ENCODE measurements around the gene ARHGEF4.

ARHGEF4 gene

GRCh38 chr2:131039535-131039907, 202.8 kb downstream of the ARHGEF4 start:
- Histone ChIP-seq H2AK5ac (ENCODE audit: low read length) (no peak overlapping the region), H3K27ac (ENCODE audit: low read depth, low read length) (no peak overlapping the region), H3K79me2 (ENCODE audit: control insufficient read depth, insufficient read depth, low read length, poor library complexity) (no peaks in the 10 kb centered on the region), H3K18ac (ENCODE audit: low read length) (no peak overlapping the region), H3K9me3 (ENCODE audit: insufficient read depth, low read depth, low read length) (peaks cover 3% of the 10 kb centered on the region), H3K4me1 (ENCODE audit: control insufficient read depth in 1 of 2, insufficient read depth in 2 of 2, low read length in 2 of 2) (peaks cover 9 to 19% of the 10 kb centered on the region in 2 experiments), H3K23ac (ENCODE audit: low read length) (no peak overlapping the region), H3K36me3 (ENCODE audit: control insufficient read depth in 1 of 2, insufficient read depth in 2 of 2, low read length in 2 of 2) (peaks cover 0 to 2% of the 10 kb centered on the region in 2 experiments), H2BK12ac (ENCODE audit: low read length) (no peak overlapping the region), H3K14ac (ENCODE audit: low read length) (no peak overlapping the region), H3K4me2 (ENCODE audit: low read length) (no peak overlapping the region), H4K12ac (ENCODE audit: low read depth, low read length) (no peak overlapping the region), H3K27me3 (ENCODE audit: insufficient read depth, low read length) (no peaks in the 10 kb centered on the region), H3K4ac (ENCODE audit: low read depth, low read length) (no peak overlapping the region), H3K79me1 (ENCODE audit: low read length) (peaks cover 2% of the 10 kb centered on the region), H3K4me3 (ENCODE audit: low read depth, low read length) (no peak overlapping the region), H2BK5ac (ENCODE audit: low read depth, low read length, poor library complexity) (no peak overlapping the region), H4K91ac (ENCODE audit: low read depth, low read length) (no peak overlapping the region), H4K8ac (ENCODE audit: low read depth, low read length) (no peak overlapping the region), H2BK120ac (ENCODE audit: insufficient read depth, low read length, poor library complexity) (no peak overlapping the region), H3K9ac (ENCODE audit: low read length) (no peak overlapping the region), H2AFZ (ENCODE audit: insufficient read depth, low read length, poor library complexity) (no peak overlapping the region)
- no CpG with 5 or more reads among the region's 23 CpGs for WGBS (ENCODE audit: extremely low coverage, insufficient coverage, insufficient read length)
- DNase-seq, result no peak

DNA sequence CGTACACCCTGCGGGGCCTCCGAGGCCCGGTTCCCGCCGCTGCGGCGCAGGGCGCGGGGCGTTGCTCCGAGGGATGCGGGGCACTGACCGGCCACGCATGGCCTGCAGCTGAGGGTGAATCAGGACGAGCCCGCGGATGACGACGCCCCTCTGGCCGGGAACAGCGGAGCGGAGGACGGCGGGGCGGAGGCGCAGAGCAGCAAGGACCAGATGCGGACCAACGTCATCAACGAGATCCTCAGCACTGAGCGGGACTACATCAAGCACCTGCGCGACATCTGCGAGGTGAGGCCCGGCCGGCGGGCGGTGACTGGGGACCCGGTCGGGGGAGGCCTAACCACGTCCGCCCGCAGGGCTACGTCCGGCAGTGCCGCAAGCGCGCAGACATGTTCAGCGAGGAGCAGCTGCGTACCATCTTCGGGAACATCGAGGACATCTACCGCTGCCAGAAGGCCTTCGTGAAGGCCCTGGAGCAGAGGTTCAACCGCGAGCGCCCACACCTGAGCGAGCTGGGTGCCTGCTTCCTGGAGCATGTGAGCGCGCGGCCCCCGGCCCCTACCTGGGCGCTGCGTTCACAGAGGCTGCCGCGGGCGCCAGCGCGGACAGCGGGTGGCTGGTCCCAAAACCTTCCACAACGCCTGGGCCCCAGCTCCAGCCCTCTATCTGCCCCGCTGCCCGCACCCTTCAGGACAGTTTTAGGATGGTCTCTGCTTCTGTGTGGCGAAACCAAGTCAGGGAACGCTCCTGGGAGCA, 203.4 kb downstream of the ARHGEF4 start:
- Histone ChIP-seq H2AK5ac (ENCODE audit: low read length) (no peak overlapping the region), H3K27me3 (ENCODE audit: insufficient read depth, low read length) (no peaks in the 10 kb centered on the region), H3K4ac (ENCODE audit: low read depth, low read length) (no peak overlapping the region), H4K91ac (ENCODE audit: low read depth, low read length) (no peak overlapping the region), H4K12ac (ENCODE audit: low read depth, low read length) (no peak overlapping the region), H3K9ac (ENCODE audit: low read length) (no peak overlapping the region), H3K27ac (ENCODE audit: low read depth, low read length) (no peak overlapping the region), H4K8ac (ENCODE audit: low read depth, low read length) (no peak overlapping the region), H2BK12ac (ENCODE audit: low read length) (no peak overlapping the region), H3K79me1 (ENCODE audit: low read length) (peaks cover 2% of the 10 kb centered on the region), H3K14ac (ENCODE audit: low read length) (no peak overlapping the region), H3K18ac (ENCODE audit: low read length) (no peak overlapping the region), H2BK5ac (ENCODE audit: low read depth, low read length, poor library complexity) (no peak overlapping the region), H3K4me2 (ENCODE audit: low read length) (no peak overlapping the region), H3K36me3 (ENCODE audit: control insufficient read depth in 1 of 2, insufficient read depth in 2 of 2, low read length in 2 of 2) (peaks cover 0 to 2% of the 10 kb centered on the region in 2 experiments), H3K23ac (ENCODE audit: low read length) (no peak overlapping the region), H2AFZ (ENCODE audit: insufficient read depth, low read length, poor library complexity) (no peak overlapping the region), H2BK120ac (ENCODE audit: insufficient read depth, low read length, poor library complexity) (no peak overlapping the region), H3K9me3 (ENCODE audit: insufficient read depth, low read depth, low read length) (peaks cover 3% of the 10 kb centered on the region), H3K4me1 (ENCODE audit: control insufficient read depth in 1 of 2, insufficient read depth in 2 of 2, low read length in 2 of 2) (peaks cover 7 to 17% of the 10 kb centered on the region in 2 experiments), H3K79me2 (ENCODE audit: control insufficient read depth, insufficient read depth, low read length, poor library complexity) (no peaks in the 10 kb centered on the region), H3K4me3 (ENCODE audit: low read depth, low read length) (no peak overlapping the region)
- no peak for DNase-seq
- no CpG with 5 or more reads among the region's 75 CpGs for WGBS (ENCODE audit: extremely low coverage, insufficient coverage, insufficient read length)

DNA sequence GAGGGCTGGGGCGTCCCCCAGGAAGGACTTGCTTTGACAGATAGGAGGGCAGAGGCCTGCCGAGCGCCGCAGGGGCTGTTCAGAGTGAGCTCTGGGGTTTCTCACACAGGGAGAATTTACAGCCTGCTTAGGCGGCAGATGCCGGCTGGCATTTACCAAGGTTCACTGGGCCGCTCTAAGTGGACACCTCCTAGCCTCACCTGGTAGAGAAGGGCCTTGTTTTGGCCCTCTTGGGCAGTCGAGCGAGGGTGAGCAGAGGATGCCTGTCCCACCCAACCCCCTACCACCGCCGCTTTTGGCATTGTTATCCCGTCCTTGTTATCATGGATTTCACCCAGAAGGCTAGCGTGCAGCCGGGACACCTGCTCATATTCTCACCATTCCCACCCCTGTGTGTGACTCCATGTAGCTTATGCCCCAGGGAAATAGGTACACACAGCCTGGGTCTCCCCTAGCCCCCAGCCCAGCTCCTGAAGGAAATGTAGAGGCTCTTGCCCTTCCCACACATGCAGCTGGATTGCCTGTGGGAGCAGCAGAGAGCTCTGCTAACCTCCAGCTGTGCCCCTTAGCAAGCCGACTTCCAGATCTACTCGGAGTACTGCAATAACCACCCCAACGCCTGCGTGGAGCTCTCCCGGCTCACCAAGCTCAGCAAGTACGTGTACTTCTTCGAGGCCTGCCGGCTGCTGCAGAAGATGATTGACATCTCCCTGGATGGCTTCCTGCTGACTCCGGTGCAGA, 204.1 kb downstream of the ARHGEF4 start:
- H3K4me3 ChIP-seq (ENCODE audit: low read depth, low read length), result no peak overlapping the region

GRCh38 chr2:131041402-131042147, 204.9 kb downstream of the ARHGEF4 start:
- Histone ChIP-seq H3K27me3 (ENCODE audit: insufficient read depth, low read length) (no peaks in the 10 kb centered on the region), H3K4me1 (ENCODE audit: control insufficient read depth in 1 of 2, insufficient read depth in 2 of 2, low read length in 2 of 2) (peaks cover 4 to 11% of the 10 kb centered on the region in 2 experiments), H3K23ac (ENCODE audit: low read length) (no peak overlapping the region)

More for the DNA sequence above, 204.1 kb downstream of the ARHGEF4 start:
- H2BK12ac ChIP-seq (ENCODE audit: low read length), result no peak overlapping the region
- H4K12ac ChIP-seq (ENCODE audit: low read depth, low read length), result no peak overlapping the region
- H2BK5ac ChIP-seq (ENCODE audit: low read depth, low read length, poor library complexity), result no peak overlapping the region
- no peak overlapping the region for H3K23ac ChIP-seq (ENCODE audit: low read length)
- no peak overlapping the region for H3K4ac ChIP-seq (ENCODE audit: low read depth, low read length)
- H3K18ac ChIP-seq (ENCODE audit: low read length), result peak overlapping the region; percentile 7
- no peak overlapping the region for H3K14ac ChIP-seq (ENCODE audit: low read length)
- no peaks in the 10 kb centered on the region for H3K79me1 ChIP-seq (ENCODE audit: low read length)
- H2BK120ac ChIP-seq (ENCODE audit: insufficient read depth, low read length, poor library complexity), result no peak overlapping the region
- H4K8ac ChIP-seq (ENCODE audit: low read depth, low read length), result no peak overlapping the region
- H3K27ac ChIP-seq (ENCODE audit: low read depth, low read length), result no peak overlapping the region
- H3K79me2 ChIP-seq (ENCODE audit: control insufficient read depth, insufficient read depth, low read length, poor library complexity), result no peaks in the 10 kb centered on the region
- no peak overlapping the region for H2AFZ ChIP-seq (ENCODE audit: insufficient read depth, low read length, poor library complexity)
- no peak overlapping the region for H3K9ac ChIP-seq (ENCODE audit: low read length)
- H3K9me3 ChIP-seq (ENCODE audit: insufficient read depth, low read depth, low read length), result peaks cover 3% of the 10 kb centered on the region
- peaks cover 4 to 11% of the 10 kb centered on the region in 2 experiments for H3K4me1 ChIP-seq (ENCODE audit: control insufficient read depth in 1 of 2, insufficient read depth in 2 of 2, low read length in 2 of 2)
- no peak for DNase-seq
- H3K4me2 ChIP-seq (ENCODE audit: low read length), result no peak overlapping the region
- H4K91ac ChIP-seq (ENCODE audit: low read depth, low read length), result no peak overlapping the region
- H3K36me3 ChIP-seq (ENCODE audit: control insufficient read depth in 1 of 2, insufficient read depth in 2 of 2, low read length in 2 of 2), result peaks cover 0 to 2% of the 10 kb centered on the region in 2 experiments
- H3K27me3 ChIP-seq (ENCODE audit: insufficient read depth, low read length), result no peaks in the 10 kb centered on the region
- H2AK5ac ChIP-seq (ENCODE audit: low read length), result no peak overlapping the region
- no CpG with 5 or more reads among the region's 23 CpGs for WGBS (ENCODE audit: extremely low coverage, insufficient coverage, insufficient read length)

More at GRCh38 chr2:131041402-131042147, 204.9 kb downstream of the ARHGEF4 start:
- no peak overlapping the region for H2BK5ac ChIP-seq (ENCODE audit: low read depth, low read length, poor library complexity)
- H3K79me1 ChIP-seq (ENCODE audit: low read length), result no peaks in the 10 kb centered on the region
- no peak overlapping the region for H3K9ac ChIP-seq (ENCODE audit: low read length)
- peaks cover 3% of the 10 kb centered on the region for H3K9me3 ChIP-seq (ENCODE audit: insufficient read depth, low read depth, low read length)
- DNase-seq, result no peak
- peaks cover 5 to 7% of the 10 kb centered on the region in 2 experiments for H3K36me3 ChIP-seq (ENCODE audit: control insufficient read depth in 1 of 2, insufficient read depth in 2 of 2, low read length in 2 of 2)
- peak overlapping the region; percentile 7 for H3K18ac ChIP-seq (ENCODE audit: low read length)
- no peak overlapping the region for H4K12ac ChIP-seq (ENCODE audit: low read depth, low read length)
- no CpG with 5 or more reads among the region's 14 CpGs for WGBS (ENCODE audit: extremely low coverage, insufficient coverage, insufficient read length)
- no peak overlapping the region for H3K27ac ChIP-seq (ENCODE audit: low read depth, low read length)
- no peak overlapping the region for H3K4me3 ChIP-seq (ENCODE audit: low read depth, low read length)
- no peak overlapping the region for H2BK120ac ChIP-seq (ENCODE audit: insufficient read depth, low read length, poor library complexity)
- H3K79me2 ChIP-seq (ENCODE audit: control insufficient read depth, insufficient read depth, low read length, poor library complexity), result no peaks in the 10 kb centered on the region
- H3K4ac ChIP-seq (ENCODE audit: low read depth, low read length), result no peak overlapping the region
- H4K8ac ChIP-seq (ENCODE audit: low read depth, low read length), result no peak overlapping the region
- H2AK5ac ChIP-seq (ENCODE audit: low read length), result no peak overlapping the region
- no peak overlapping the region for H3K14ac ChIP-seq (ENCODE audit: low read length)
- H2BK12ac ChIP-seq (ENCODE audit: low read length), result no peak overlapping the region
- no peak overlapping the region for H4K91ac ChIP-seq (ENCODE audit: low read depth, low read length)
- no peak overlapping the region for H2AFZ ChIP-seq (ENCODE audit: insufficient read depth, low read length, poor library complexity)
- no peak overlapping the region for H3K4me2 ChIP-seq (ENCODE audit: low read length)
